WTC11 (cell line): ENCODE results near the gene PHPT1. TPM values are rescaled to one million over a fixed set of nuclear protein-coding genes. Genes with fewer than 3 reads are reported as not detected.

Source experiments
- ATAC-seq: fragments of 200-7000 bp; cut with Tn5 transposase; 2 replicates; pipeline ENCODE4 v1.10.0; 2021; ENCODE audit warnings: mild to moderate bottlenecking, moderate library complexity
- CTCF ChIA-PET: fragments of 300-600 bp; sonication (Branson Sonifier 250); formaldehyde crosslinking; loops from one replicate; lab custom pipeline; 2021; ENCODE audit warnings: antibody characterized with exemption; lab: Charles Lee
- POLR2A ChIA-PET: fragments of 350-600 bp; sonication (Branson Sonifier 250); formaldehyde crosslinking; loops from one replicate; lab custom pipeline; 2021; ENCODE audit warnings: antibody characterized with exemption; lab: Charles Lee
- DNase-seq: peaks from one replicate; pipeline ENCODE4 v3.0.0; 2021; ENCODE audit warnings: low spot score
- H3K27ac Mint-ChIP-seq: 2 replicates; pipeline ENCODE4 v1.8.0; 2021; ENCODE audit warnings: mixed read lengths
- H3K27me3 Mint-ChIP-seq: 2 replicates; pipeline ENCODE4 v1.8.0; 2021; ENCODE audit warnings: low read depth, mild to moderate bottlenecking, moderate library complexity, mixed read lengths
- H3K36me3 Mint-ChIP-seq: 2 replicates; pipeline ENCODE4 v1.8.0; 2021; ENCODE audit warnings: mixed read lengths
- H3K4me1 Mint-ChIP-seq: 2 replicates; pipeline ENCODE4 v1.8.0; 2022; ENCODE audit warnings: mixed read lengths
- H3K4me3 Mint-ChIP-seq: 2 replicates; pipeline ENCODE4 v1.8.0; 2021; ENCODE audit warnings: mild to moderate bottlenecking, moderate library complexity, mixed read lengths
- H3K9me3 Mint-ChIP-seq: 2 replicates; pipeline ENCODE4 v1.8.0; 2021; ENCODE audit warnings: mixed read lengths
- AFF4 ChIP-seq: sonication (generic); formaldehyde crosslinking; IDR thresholded peaks from 2 replicates; pipeline ENCODE4 v1.8.1; 2023; ENCODE audit warnings: mild to moderate bottlenecking, missing genetic modification reagents, borderline replicate concordance
- E2F5 ChIP-seq: sonication (generic); formaldehyde crosslinking; IDR thresholded peaks from 2 replicates; pipeline ENCODE4 v1.8.1; 2022; ENCODE audit warnings: mild to moderate bottlenecking, moderate library complexity, missing genetic modification reagents
- FOXK1 ChIP-seq: sonication (generic); formaldehyde crosslinking; IDR thresholded peaks from 2 replicates; pipeline ENCODE4 v1.8.0; 2022; ENCODE audit warnings: mild to moderate bottlenecking, moderate library complexity, missing genetic modification reagents
- FOXP1 ChIP-seq: sonication (generic); formaldehyde crosslinking; IDR thresholded peaks from 2 replicates; pipeline ENCODE4 v1.8.0; 2022; ENCODE audit warnings: missing genetic modification reagents, mild to moderate bottlenecking, moderate library complexity, borderline replicate concordance
- MXD4 ChIP-seq: fragments of 250-450 bp; sonication (Bioruptor Pico); IDR thresholded peaks from 2 replicates; pipeline ENCODE4 v1.8.0; 2021; ENCODE audit warnings: mild to moderate bottlenecking, moderate library complexity, borderline replicate concordance
- MYBL2 ChIP-seq: sonication (generic); formaldehyde crosslinking; IDR thresholded peaks from 2 replicates; pipeline ENCODE4 v1.8.1; 2023; ENCODE audit warnings: mild to moderate bottlenecking, moderate library complexity, missing genetic modification reagents
- NFE2L1 ChIP-seq: sonication (generic); formaldehyde crosslinking; IDR thresholded peaks from 2 replicates; pipeline ENCODE4 v1.8.1; 2023; ENCODE audit warnings: missing genetic modification reagents
- PRDM15 ChIP-seq: sonication (generic); formaldehyde crosslinking; IDR thresholded peaks from 2 replicates; pipeline ENCODE4 v1.8.0; 2022; ENCODE audit warnings: missing genetic modification reagents
- PRRX2 ChIP-seq: fragments of 250-450 bp; sonication (Bioruptor Pico); IDR thresholded peaks from 2 replicates; pipeline ENCODE4 v1.8.0; 2021; ENCODE audit warnings: mild to moderate bottlenecking
- TCF7 ChIP-seq: sonication (generic); formaldehyde crosslinking; IDR thresholded peaks from 2 replicates; pipeline ENCODE4 v1.8.0; 2022; ENCODE audit warnings: mild to moderate bottlenecking, low read depth, missing genetic modification reagents, moderate library complexity
- TEAD1 ChIP-seq: sonication (generic); formaldehyde crosslinking; IDR thresholded peaks from 2 replicates; pipeline ENCODE4 v1.8.0; 2022; ENCODE audit warnings: mild to moderate bottlenecking, missing genetic modification reagents
- ZNF512 ChIP-seq: sonication (generic); formaldehyde crosslinking; IDR thresholded peaks from 2 replicates; pipeline ENCODE4 v1.8.1; 2022; ENCODE audit warnings: missing genetic modification reagents, borderline replicate concordance
- total RNA-seq: library from RNA; stranded (reverse); gene quantifications from 3 replicates; pipeline ENCODE4 v1.2.3, GENCODE V29; 2021

PHPT1 gene
- total RNA-seq, 1 experiment from 2014 or later, result 138 TPM

GRCh38 chr9:136829981-136830885 is 19.0 kb upstream of the PHPT1 start:
- no peak for TF ChIP-seq FOXP1 (CRISPR knock-in tag)
- no peak for TF ChIP-seq ZNF512 (CRISPR knock-in tag)
- TF ChIP-seq AFF4, result no peak
- no peak for TF ChIP-seq PRRX2
- TF ChIP-seq PRDM15 (CRISPR knock-in tag), result no peak
- no peak for TF ChIP-seq TEAD1 (CRISPR knock-in tag)
- Mint-ChIP-seq H3K9me3 (no peaks in the 10 kb centered on the region), H3K27ac (no peak overlapping the region), H3K36me3 (peaks cover 30% of the 10 kb centered on the region), H3K27me3 (no peaks in the 10 kb centered on the region), H3K4me3 (no peak overlapping the region), H3K4me1 (no peaks in the 10 kb centered on the region)
- POLR2A ChIA-PET, result no interaction called here
- DNase-seq (no peak), ATAC-seq (no peak)
- CTCF ChIA-PET, result no interaction called here

- DNase-seq (no peak), ATAC-seq (no peak)
- ChIA-PET POLR2A (no interaction called here), CTCF (no interaction called here)
- H3K4me3 Mint-ChIP-seq, result no peak overlapping the region
- H3K36me3 Mint-ChIP-seq, result peaks cover 30% of the 10 kb centered on the region
- H3K4me1 Mint-ChIP-seq, result no peaks in the 10 kb centered on the region
- H3K27ac Mint-ChIP-seq, result no peak overlapping the region
- TF ChIP-seq FOXK1 (CRISPR knock-in tag), result no peak
- no peak for TF ChIP-seq NFE2L1 (CRISPR knock-in tag)
- TF ChIP-seq TCF7 (CRISPR knock-in tag), result no peak
- no peak for TF ChIP-seq E2F5
- no peak for TF ChIP-seq MXD4 (CRISPR knock-in tag)
- no peak for TF ChIP-seq MYBL2 (CRISPR knock-in tag)
- H3K9me3 Mint-ChIP-seq, result no peaks in the 10 kb centered on the region
- H3K27me3 Mint-ChIP-seq, result no peaks in the 10 kb centered on the region
Observed at GRCh38 chr9:136831002-136831719, 18.0 kb upstream of the PHPT1 start.
